HG03342 (cell line): ENCODE data around the gene MAN2B1.
"Not testable (repeated sequence)": the region's sequence is repeated elsewhere in the genome, so short reads cannot be mapped to it uniquely, and the experiment has no call there.

Experiments used
- ATAC-seq: cut with Tn5 transposase; IDR thresholded peaks from one replicate; pipeline ENCODE4 v1.9.1; 2021; ENCODE audit warnings: mild to moderate bottlenecking, moderate library complexity; ENCODE audit not compliant: unreplicated experiment

The MAN2B1 gene

DNA sequence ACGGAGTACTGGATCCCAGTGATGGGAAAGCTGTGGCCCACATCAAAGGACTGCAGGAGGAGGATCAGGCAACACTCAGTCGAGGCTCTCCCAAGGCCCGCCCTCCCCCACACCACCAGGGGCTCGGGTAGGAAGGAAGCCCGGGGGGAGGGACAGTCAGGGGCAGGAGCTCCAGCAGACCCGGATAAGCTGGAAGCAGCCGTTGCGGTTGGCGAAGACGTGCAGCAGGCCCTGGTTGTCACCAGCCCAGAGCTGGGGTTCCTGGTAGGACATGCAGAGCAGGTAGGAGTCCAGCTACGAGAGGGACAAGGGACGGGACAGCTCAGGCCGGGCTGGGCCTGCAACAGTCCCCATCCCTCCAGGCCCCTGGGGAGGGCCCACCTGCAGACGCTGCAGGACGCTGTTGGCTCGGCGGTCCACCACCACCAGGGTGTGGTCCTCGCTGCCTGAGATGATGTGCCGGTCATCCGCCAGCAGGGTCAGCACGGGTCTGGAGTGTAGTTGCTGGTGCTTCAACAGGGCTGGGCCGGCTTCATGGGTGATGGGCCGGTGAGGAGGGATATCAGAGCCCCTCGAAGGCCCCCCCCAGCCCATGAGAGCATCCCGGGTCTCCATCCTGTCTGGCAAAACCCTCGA lies 23.2 kb upstream of the MAN2B1 start:
- ATAC-seq, result no peak

GRCh38 chr19:12689012-12689411 lies 22.5 kb upstream of the MAN2B1 start:
- no peak for ATAC-seq

GRCh38 chr19:12687496-12688196 lies 21.1 kb upstream of the MAN2B1 start, which contains the start of gene GNG14:
TSS of gene GNG14 (plus strand) at chr19:12687998. CDS start at chr19:12688049, 51 bp downstream.
- no peak for ATAC-seq

DNA sequence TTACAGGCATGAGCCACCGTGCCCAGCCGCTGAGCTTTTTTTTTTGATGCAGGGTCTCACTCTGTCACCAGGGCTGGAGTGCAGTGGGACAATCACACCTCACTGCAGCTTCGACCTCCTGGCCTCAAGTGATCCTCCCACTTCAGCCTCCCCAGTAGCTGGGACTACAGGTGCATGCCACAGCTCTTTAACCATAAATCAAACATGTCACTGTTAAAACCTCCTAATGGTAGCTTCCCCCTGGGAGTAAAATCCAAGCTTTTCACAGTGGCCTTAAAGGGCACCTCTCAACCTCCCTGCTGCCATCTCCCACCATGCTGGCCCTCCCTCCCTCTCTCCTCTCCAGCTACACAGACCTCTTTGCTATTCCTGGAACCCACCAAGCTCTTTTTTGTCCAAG lies 19.3 kb upstream of the MAN2B1 start:
- no peak for ATAC-seq

GRCh38 chr19:12681074-12681987 lies 14.8 kb upstream of the MAN2B1 start, which contains the start of gene DHPS:
TSS of gene DHPS (minus strand) at chr19:12681880. CDS start at chr19:12681766, 114 bp downstream.
- ATAC-seq, result peak; percentile 58

DNA sequence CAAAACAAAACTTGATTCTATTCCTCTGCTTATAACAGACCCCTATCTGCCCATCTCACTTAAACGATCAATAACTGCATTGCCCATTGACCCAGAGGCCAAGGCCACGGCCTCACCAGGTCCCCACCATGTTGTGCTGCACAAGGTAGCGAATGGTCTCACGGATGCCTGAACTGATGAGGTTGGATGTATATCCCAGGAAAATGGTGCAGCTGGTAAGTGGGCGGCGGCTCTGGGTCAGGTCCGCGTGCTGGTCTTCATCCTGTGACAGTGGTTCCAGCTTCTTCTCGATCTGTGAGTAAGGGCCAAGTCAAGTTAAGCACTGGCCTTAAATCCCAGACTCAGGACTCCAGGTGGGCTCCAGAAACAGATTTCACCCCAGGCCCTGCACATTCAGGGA lies 13.5 kb upstream of the MAN2B1 start:
- ATAC-seq, result no peak

GRCh38 chr19:12678039-12678438 lies 11.5 kb upstream of the MAN2B1 start:
- not testable (repeated sequence) for ATAC-seq

GRCh38 chr19:12676928-12677327 lies 10.4 kb upstream of the MAN2B1 start:
- ATAC-seq, result no peak

- ATAC-seq, result no peak
Measured at GRCh38 chr19:12676384-12676792, 9.8 kb upstream of the MAN2B1 start.

DNA sequence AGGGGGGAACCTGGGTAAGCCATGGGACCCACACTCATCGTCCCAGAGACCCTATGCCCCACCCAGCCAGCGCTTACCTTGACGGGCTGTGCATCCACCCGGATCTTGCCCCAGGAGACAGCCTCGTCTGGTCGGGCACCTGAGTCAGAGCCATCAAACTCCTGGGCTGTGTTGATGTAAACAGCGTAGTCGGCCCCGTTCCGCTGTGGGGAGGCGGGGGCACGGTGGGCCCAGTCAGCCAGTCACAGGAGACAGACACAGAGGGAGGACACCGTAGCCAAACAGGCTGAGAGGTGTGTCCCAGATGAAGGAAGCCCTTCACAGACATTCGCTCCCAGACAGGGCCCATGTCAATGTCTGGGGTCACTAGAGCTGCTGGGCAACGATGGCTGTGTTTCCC lies 9.4 kb upstream of the MAN2B1 start:
- ATAC-seq, result no peak

DNA sequence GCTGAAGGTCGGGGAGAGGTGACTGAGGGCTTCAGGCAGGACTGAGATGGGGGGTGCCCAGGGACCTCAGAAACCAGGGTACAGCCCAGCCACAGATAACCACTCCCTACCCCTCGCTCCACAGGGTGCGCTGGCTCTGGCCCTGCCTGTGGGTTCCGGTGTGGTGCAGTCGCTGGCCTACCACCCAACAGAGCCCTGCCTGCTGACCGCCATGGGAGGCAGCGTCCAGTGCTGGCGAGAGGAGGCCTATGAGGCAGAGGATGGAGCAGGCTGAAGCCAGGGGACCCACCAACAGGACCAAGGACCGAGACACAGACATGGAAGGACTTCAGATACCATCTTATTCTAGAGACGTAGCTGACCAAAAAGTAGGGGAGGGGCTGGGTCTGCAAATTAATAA lies 8.9 kb upstream of the MAN2B1 start:
- no peak for ATAC-seq

DNA sequence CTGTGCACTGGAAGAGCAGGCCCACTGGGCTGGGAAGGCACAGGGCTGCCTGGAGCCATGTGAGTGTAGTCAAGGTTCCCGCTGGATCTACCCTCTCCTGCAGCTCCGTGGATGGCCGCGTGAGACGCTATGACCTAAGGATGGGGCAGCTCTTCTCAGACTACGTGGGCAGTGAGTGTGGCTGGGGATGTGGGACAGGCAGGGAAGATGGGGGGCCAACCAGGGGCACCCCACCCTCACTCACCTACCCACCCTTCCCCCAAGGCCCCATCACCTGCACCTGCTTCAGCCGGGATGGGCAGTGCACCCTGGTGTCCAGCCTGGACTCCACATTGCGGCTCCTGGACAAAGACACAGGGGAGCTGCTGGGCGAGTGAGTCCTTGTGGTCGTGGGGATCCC lies 6.2 kb upstream of the MAN2B1 start:
- no peak for ATAC-seq

DNA sequence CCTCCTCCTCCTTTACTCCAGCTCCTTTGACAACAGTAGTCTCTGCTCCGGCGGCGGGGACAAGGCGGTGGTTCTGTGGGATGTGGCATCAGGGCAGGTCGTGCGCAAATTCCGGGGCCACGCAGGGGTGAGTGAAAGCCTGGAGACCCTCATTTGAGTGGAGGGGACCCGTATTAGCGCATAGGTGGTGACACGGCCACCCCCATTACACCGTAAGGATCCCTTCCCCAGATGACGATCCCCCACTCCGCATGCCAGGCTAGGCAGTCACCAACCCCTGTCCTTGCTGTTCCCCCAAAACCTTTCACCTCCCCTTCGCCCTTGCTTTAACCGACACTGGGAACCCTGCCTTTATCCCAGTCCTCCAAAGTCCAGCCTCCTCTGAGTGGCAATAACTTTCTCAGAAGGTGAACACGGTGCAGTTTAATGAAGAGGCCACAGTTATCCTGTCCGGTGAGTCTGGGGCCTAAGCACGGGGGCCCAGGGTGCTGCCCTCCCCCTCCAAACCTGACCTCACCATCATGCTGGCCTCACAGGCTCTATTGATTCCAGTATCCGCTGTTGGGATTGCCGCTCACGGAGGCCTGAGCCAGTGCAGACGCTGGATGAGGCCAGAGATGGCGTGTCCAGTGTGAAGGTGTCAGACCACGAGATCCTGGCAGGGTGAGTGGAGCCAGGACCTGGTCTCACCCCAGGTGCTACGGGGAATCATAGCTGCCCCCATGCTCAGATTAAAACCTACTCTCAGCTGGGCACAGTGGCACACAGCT lies 3.8 kb upstream of the MAN2B1 start:
- no peak for ATAC-seq

DNA sequence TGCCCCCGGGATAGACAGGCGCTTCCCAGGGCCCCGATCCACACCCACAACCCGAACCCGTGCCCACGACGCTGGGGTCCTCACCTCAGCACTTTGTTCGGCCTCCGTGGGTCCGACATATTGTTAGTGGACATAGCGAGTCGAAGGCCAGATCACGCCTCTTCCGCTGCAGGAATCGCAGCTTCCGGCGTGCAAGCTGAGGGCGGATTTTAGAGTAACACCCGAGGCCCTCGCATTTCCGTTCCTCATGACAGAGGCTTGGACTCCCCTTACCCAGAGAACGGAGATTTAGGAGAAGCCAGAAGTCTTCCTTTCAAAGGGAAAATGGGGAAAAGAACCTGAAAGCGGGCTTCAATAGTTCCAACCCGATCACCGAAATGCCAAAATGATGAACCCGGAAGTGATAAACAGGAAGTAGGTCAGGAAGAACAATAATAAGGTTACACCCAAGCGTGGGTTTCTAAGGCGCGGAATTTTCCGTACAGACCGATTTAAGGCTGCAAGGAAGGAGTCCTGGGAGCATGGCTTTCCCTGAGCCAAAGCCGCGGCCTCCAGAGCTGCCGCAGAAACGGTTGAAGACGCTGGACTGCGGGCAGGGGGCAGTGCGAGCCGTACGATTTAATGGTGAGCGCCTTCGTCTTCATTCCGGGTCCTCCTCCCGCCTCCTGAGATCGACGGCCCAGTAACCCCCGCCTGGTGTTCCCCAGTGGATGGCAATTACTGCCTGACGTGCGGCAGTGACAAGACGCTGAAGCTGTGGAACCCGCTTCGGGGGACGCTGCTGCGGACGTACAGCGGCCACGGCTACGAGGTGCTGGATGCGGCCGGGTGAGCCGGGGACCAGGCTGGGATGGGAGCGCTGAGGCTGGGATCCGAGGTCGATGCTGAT lies 3.0 kb upstream of the MAN2B1 start:
- no peak for ATAC-seq

DNA sequence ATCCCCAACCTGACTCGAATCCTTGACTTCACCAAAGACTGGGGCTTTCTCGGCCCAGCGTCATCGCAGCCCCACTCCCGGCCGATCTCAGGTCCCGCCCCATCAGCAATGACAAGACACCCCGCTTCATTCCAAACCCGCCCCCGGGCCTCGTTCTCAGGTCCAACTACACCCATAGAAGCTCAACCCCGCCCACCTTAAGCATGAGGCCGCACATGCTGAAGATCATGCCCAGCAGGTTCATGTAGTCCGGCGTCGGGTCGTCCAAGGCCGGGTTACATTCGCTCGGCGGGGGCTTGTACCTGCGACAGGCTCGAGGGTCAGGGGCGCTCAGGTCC lies 2.4 kb upstream of the MAN2B1 start:
- no peak for ATAC-seq

DNA sequence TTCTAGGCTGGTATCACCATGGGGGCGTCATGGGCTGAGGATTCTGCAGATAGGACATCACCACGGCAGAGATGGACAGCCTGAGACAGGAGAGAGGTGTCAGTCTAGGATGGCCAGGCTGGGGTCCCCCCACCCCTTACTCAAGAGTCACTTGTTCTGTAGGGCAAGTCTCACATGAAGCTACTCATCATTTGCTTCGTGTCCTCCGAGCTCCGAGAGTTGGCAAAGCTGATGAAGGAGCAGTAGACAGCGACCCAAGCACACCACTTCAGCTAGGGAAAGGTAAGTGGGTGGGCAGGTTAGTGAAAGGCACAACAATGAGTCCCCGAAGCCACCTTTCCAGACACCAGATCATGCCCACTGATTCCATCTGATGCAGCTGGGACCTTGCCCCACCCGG lies 1.8 kb upstream of the MAN2B1 start:
- no peak for ATAC-seq

DNA sequence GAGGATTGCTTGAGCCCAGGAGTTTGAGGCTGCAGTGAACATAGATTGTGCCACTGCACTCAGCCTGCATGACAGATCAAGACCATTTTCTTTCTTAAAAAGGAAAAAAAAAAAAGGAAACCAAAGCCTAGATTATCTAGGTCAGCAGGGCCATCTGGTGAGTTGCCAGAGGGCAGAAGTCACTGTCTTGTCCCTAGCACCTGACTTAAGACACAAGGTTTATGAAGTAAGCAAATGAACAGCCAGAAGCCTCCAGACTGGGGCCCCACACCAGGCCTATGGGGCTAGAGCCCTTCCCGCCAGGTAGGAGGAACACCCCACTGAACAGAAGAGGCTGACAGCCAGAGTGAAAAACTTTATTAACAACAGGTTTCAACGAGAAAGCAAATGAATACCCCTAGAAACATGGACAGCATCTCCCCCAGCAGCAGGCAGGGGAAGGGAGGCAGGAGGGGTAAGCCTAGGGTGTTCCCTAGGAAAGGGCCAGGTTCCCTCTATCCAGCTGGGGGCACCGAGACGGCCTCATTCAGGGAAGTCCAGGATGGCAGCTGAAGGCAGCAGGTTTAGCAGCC lies 1.3 kb upstream of the MAN2B1 start:
- ATAC-seq, result no peak

GRCh38 chr19:12665671-12666264 lies 774 bp downstream of the MAN2B1 start:
- no peak for ATAC-seq

- no peak for ATAC-seq
Measured at GRCh38 chr19:12665281-12665573, 1.3 kb downstream of the MAN2B1 start.
